Epithelial cell of esophagus (primary cell): ENCODE measurements around the gene FBXL14.
A peak's percentile ranks its signal among the peaks of the same experiment; 100 is the strongest.

Source experiments
- DNase-seq: peaks from one replicate; pipeline ENCODE4 v3.0.0; 2010; ENCODE audit warnings: low read depth
- H3K4me3 ChIP-seq: 2 replicates; pipeline ENCODE4 v1.5.1; 2011; ENCODE audit warnings: mild to moderate bottlenecking, low read length, control low read depth
- CTCF ChIP-seq: IDR thresholded peaks from 2 replicates; pipeline ENCODE4 v1.5.1; 2011; ENCODE audit warnings: low read depth, mild to moderate bottlenecking, low read length, control low read depth, inconsistent platforms; ENCODE audit not compliant: insufficient read depth; ENCODE audit errors: missing control alignments

Gene FBXL14

GRCh38 chr12:1593174-1594005 is 991 bp downstream of the FBXL14 start:
- DNase-seq = peak; percentile 61
- H3K4me3 ChIP-seq = peak overlapping the region; percentile 54
- no peak for TF ChIP-seq CTCF

DNA sequence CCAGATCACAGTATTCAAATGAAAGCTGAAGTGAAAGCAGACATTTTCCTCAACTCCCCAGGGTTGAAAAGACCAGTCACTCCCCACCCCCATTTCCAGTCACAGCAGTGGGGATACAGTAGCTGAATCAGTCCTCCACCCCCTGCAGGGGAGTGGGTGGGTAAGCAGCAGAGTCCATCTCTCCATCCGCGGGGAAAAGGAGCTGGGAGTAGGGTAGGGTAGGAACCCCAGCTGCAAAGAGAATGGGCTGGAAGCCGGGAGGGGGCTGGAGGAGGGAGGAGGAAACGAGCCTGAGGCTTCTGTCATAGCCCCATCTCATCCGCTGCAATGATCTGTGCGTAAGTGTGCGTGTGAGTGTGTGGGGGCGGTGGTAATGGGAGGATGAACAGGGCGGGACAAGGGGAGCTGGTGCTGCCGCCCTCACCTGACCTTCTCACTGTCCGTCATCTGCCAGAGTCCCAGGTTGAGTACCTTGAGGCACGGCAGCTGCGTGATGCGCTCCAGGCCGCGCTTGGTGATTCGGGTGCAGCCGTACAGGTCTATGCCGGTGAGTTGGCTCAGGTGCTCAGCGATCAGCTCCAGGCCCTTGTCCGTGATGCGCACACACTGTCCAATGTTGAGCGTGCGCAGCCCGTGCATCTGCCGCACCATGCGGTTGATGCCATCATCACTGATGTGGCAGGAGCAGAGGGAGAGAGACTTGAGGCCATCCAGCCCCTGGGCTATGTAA is 1.8 kb downstream of the FBXL14 start:
- peak; percentile 64 for DNase-seq
- TF ChIP-seq CTCF = no peak
- H3K4me3 ChIP-seq = peak overlapping the region; percentile 54

DNA sequence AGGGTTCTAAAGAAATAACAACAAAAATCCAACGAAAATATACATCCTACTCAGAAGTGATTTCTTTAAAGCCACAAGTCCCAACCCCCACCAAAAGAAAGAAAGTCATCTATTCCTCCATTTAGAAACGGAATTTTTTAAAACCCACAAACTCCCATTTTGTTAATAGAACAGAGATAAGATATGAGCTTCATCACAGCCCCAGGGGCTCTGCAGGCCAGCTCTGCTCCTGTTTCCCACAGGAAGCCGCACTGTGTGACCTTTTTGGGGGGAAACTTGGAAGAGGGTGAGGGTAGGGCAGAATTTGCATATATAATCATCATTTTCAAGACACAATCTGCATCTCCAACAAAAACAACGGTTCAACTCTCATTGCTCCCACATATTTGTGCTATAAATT is 2.8 kb downstream of the FBXL14 start:
- H3K4me3 ChIP-seq = peak overlapping the region; percentile 6
- no peak for TF ChIP-seq CTCF
- no peak for DNase-seq

DNA sequence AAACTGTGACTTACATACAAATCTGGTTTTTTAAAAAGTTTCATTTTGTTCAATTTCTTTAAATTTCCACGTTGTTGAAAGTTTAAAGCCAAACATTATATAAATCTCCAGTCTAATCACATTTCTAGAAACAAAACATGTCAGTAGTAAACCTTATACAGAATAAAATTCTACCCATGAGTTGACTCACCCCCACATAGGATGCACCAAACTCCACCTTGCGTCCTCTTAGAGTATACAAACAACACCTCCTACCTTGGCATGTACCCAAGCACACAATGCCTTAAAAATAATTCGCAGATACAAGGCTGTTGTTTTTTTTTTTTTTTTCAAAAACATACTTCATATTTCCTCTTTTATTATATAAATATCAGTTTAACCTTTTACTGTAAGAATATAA is 3.3 kb downstream of the FBXL14 start:
- peak; percentile 78 for DNase-seq
- H3K4me3 ChIP-seq = no peak overlapping the region

GRCh38 chr12:1590221-1590979 is 4.0 kb downstream of the FBXL14 start:
- DNase-seq = no peak
- TF ChIP-seq CTCF = no peak
- H3K4me3 ChIP-seq = peak overlapping the region; percentile 11

More for the DNA sequence above, 3.3 kb downstream of the FBXL14 start:
- peak; percentile 43 for TF ChIP-seq CTCF

DNA sequence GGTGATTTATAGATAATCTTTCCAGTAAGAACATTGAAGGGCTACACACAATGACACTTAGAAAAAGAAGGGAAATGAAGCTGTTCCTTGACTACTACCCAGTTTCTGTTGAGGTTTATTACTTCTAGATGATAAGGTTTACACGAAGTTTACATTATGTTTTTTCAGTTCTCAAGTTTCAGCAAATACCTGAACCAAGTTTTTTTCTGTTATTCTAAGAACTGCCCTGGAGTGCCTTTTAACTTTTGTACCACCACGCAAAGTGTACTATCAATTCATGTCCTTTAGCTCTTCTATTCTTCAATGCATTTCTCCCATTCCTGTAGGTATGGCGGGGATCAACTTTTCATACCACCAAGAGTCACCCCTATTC is 5.8 kb downstream of the FBXL14 start:
- no peak for TF ChIP-seq CTCF
- H3K4me3 ChIP-seq = no peak overlapping the region
- no peak for DNase-seq
